Measurements from ENCODE around the gene GET4.
"Not testable (repeated sequence)": the region's sequence is repeated elsewhere in the genome, so short reads cannot be mapped to it uniquely, and the experiment has no call there.

GET4 gene

DNA sequence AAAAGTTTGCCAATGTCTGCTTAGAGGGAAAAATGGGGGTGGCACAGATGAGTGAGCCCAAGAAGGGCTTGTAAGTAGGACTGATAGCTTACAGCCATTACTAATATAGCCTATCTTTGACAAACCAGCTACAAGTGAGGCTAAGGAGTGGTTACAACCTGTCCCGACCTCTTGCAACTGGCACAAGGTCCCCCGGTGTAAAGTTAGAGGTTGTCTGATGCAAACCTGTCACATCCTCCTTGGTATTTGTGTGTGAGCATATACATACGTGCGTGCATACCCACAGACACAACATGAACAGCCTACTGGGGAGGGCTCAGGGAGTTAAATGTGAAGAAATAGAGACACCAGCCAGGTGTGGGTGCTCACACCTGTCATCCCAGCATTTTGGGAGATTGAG lies 63.5 kb downstream of the GET4 start:
- in situ Hi-C loops (cut with HindIII; ENCODE audit: low sequenced_read_pairs): no loop called here

DNA sequence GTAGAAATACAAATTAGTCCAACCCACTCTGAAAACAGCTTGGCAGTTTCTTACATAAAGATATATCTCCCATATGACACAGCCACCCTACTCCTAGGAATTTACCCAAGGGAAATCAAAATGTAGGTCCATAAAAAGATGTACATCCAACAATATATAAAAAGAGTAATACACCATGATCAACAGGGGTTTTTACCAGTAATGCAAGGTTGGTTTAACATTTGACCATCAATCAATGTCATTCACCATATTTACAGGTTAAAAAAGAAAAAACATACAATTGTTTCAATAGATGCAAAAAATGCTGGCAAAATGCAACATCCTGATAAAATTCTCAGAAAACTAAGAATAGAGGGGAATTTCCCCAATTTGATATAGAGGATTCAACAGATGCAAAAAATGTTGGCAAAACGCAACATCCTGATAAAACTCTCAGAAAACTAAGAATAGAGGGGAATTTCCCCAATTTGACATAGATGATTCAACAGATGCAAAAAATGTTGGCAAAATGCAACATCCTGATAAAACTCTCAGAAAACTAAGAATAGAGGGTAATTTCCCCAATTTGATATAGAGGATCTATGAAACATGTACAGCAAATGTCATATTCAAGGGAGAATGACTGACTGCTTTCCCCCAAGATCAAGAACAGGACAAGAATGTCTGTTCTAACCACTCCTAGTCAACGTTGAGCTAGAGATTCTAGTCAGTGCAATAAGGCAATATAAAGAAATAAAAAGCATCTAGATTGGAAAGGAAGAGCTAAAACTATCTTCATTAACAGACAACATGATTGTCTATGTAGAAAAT lies 64.5 kb downstream of the GET4 start:
- in situ Hi-C loops (cut with HindIII; ENCODE audit: low sequenced_read_pairs): no loop called here

DNA sequence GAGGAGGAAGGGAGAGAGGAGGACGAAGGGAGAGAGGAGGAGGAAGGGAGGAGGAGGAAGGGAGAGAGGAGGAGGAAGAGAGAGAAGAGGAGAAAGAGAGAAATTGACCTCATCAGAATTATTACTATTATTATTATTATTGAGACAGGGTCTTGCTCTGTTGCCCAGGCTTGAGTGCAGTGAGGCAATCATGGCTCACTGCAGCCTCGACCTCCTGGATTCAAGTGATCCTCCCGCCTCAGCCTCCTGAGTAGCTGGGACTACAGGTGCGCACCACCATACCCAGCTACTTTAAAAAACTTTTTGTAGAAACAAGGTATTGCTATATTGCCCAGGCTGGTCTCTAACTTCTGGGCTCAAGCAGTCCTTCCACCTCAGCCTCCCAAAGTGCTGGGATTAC lies 67.4 kb downstream of the GET4 start:
- in situ Hi-C loops (cut with HindIII; ENCODE audit: low sequenced_read_pairs): not testable (repeated sequence)

DNA sequence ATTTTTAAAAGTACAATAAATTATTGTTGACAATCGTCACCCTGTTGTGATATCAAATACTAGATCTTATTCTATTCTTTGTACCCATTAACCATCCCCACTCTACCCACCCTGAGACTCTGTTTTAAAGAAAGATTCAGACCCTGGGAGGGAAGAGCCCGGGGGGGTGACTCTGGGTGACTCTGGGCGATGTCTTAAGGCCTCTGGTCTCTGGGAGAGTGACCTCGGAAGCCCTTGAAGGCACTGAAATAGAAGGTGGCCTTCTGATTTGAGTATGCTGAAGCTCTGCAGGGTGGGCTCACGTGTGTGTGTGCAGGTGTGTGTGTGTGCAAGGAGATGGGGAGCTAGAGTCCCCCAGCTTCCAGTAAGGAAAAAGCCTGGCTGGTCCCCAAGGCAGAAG lies 68.4 kb downstream of the GET4 start:
- in situ Hi-C loops (cut with HindIII; ENCODE audit: low sequenced_read_pairs): no loop called here

DNA sequence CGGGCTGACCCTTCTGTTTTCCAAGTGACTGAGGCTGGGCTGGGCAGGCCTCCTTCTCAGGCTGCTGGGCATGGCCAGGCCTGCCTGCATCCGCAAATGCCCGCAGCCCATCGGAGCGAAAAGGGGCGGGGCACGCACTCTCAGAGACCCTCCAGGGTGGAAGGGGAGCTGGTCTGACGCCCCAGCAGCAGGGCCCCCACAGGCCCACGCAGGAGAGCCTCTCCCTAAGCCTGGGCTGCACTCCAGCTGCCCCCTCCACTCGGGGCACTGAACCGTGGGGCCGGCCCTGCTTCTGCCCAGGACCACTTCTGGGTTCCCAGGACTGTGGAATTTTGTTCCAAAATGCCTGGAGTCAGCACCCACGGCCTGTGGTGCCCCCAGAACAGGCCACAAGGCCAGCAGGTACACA lies 68.8 kb downstream of the GET4 start:
- in situ Hi-C loops (cut with HindIII; ENCODE audit: low sequenced_read_pairs): no loop called here

DNA sequence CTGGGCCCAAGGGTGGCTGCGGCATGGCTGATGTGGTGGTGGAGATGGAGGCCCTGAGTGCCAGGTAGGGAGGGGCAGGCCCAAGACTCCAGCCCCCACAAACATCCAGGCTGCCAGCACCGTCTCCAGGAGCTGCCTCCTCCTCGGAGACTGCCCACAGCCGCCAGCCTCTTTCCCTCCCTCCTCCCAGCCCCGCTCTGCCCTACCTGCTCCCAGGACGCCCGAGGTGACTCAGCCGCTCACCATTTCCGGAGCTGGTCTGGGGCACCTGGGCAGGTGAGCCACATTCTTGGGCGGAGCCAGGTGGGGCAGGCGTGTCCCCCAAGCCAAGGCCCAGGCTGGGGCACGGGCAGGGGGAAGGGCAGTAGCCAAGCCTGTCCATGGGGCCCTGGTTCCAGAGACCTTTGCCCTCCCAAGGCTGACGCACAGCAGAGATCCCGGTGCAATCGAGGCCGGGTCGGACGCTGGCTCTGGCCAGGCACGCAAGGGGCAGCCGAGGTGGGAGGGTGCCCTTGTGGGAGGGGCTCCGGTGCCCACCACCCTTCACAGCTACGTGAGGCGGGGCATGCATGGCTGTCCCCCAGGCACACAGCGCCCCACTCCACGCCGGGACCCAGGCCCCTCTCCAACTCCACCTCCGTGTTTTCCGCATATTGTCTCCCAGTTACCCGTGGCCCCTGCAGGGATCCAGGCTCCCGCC lies 69.4 kb downstream of the GET4 start:
- in situ Hi-C loops (cut with HindIII; ENCODE audit: low sequenced_read_pairs): no loop called here

Data from endothelial cell of hepatic sinusoid (primary cell).